Mesothelial cell of epicardium (in vitro differentiated cells): ENCODE measurements around the gene JAG2. TPM values are rescaled to one million over a fixed set of nuclear protein-coding genes. Genes with fewer than 3 reads are reported as not detected.

Source experiments
- DNase-seq, 2 experiments: peaks; one replicate each; pipeline ENCODE4 v3.0.0; 2021; ENCODE audit warnings: low spot score in 2 of 2; ENCODE audit not compliant: unreplicated experiment in 2 of 2
- H3K27ac Mint-ChIP-seq: 2 replicates; pipeline ENCODE4 v1.8.0; 2021; ENCODE audit warnings: mixed read lengths
- H3K27me3 Mint-ChIP-seq: 2 replicates; pipeline ENCODE4 v1.8.0; 2021; ENCODE audit warnings: low read depth, mixed read lengths
- H3K36me3 Mint-ChIP-seq: 2 replicates; pipeline ENCODE4 v1.8.0; 2021; ENCODE audit warnings: mixed read lengths
- H3K4me1 Mint-ChIP-seq: 2 replicates; pipeline ENCODE4 v1.8.0; 2021; ENCODE audit warnings: mixed read lengths
- H3K4me3 Mint-ChIP-seq: 2 replicates; pipeline ENCODE4 v1.8.0; 2021; ENCODE audit warnings: mild to moderate bottlenecking, moderate library complexity, mixed read lengths
- H3K9me3 Mint-ChIP-seq: 2 replicates; pipeline ENCODE4 v1.8.0; 2021; ENCODE audit warnings: mixed read lengths
- total RNA-seq: library from RNA; stranded (reverse); gene quantifications from 3 replicates; pipeline ENCODE4 v1.2.1, GENCODE V29; 2021
- TF ChIP-seq, protein P1 (sequence below): fragments of 200-600 bp; sonication (generic); IDR thresholded peaks from one replicate; pipeline ENCODE4 v1.5.0; 2021; ENCODE audit warnings: antibody characterized with exemption; ENCODE audit not compliant: unreplicated experiment

The JAG2 gene
- total RNA-seq, 1 donor from 2014 or later: 38.9 TPM

- Mint-ChIP-seq H3K36me3 (peaks cover 2% of the 10 kb centered on the region), H3K27ac (no peak overlapping the region), H3K9me3 (no peaks in the 10 kb centered on the region), H3K4me3 (no peak overlapping the region), H3K27me3 (no peaks in the 10 kb centered on the region), H3K4me1 (no peaks in the 10 kb centered on the region)
- no peak for DNase-seq
- TF ChIP-seq, protein P1, sequence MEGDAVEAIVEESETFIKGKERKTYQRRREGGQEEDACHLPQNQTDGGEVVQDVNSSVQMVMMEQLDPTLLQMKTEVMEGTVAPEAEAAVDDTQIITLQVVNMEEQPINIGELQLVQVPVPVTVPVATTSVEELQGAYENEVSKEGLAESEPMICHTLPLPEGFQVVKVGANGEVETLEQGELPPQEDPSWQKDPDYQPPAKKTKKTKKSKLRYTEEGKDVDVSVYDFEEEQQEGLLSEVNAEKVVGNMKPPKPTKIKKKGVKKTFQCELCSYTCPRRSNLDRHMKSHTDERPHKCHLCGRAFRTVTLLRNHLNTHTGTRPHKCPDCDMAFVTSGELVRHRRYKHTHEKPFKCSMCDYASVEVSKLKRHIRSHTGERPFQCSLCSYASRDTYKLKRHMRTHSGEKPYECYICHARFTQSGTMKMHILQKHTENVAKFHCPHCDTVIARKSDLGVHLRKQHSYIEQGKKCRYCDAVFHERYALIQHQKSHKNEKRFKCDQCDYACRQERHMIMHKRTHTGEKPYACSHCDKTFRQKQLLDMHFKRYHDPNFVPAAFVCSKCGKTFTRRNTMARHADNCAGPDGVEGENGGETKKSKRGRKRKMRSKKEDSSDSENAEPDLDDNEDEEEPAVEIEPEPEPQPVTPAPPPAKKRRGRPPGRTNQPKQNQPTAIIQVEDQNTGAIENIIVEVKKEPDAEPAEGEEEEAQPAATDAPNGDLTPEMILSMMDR: no peak
Observed at GRCh38 chr14:105209646-105210045, 41.1 kb upstream of the JAG2 start.

GRCh38 chr14:105209091-105209490 lies 40.5 kb upstream of the JAG2 start:
- no peaks in the 10 kb centered on the region for H3K9me3 Mint-ChIP-seq
- H3K27me3 Mint-ChIP-seq: no peaks in the 10 kb centered on the region
- peak overlapping the region; percentile 53 for H3K27ac Mint-ChIP-seq
- TF ChIP-seq, protein P1: no peak
- no peak overlapping the region for H3K4me3 Mint-ChIP-seq
- peaks cover 2% of the 10 kb centered on the region for H3K36me3 Mint-ChIP-seq
- DNase-seq: no peak
- no peaks in the 10 kb centered on the region for H3K4me1 Mint-ChIP-seq

- no peak for DNase-seq
- Mint-ChIP-seq H3K27me3 (no peaks in the 10 kb centered on the region), H3K9me3 (no peaks in the 10 kb centered on the region), H3K27ac (peak overlapping the region; percentile 53), H3K4me1 (no peaks in the 10 kb centered on the region), H3K36me3 (peaks cover 2% of the 10 kb centered on the region), H3K4me3 (no peak overlapping the region)
- TF ChIP-seq, protein P1: no peak
Observed at GRCh38 chr14:105208738-105209075, 40.1 kb upstream of the JAG2 start.

- H3K4me3 Mint-ChIP-seq: no peak overlapping the region
- peak overlapping the region; percentile 34 for H3K27ac Mint-ChIP-seq
Observed at GRCh38 chr14:105207996-105208737, 39.6 kb upstream of the JAG2 start.

DNA sequence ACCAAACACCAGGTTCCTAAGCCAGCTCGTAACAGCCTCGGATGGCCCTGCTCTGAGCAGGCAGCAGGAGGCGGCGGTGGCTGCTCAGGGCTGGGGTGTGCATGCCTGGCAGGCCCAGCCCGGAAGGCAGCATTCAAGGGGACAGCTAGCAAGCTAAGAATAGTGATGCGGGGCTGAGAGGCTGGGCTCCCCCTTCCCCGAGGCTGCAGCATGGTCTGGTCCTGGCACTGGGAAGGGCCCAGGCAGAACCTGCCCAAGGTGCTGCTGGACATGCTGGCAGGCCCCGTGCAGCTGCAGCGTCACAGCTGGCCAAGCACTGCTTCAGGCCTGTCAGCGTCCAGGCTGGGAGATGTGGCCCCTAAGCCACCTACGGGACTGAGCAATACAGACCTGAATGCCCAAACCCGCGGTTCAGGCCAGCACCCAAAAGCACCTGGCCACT lies 38.9 kb upstream of the JAG2 start:
- peaks cover 2% of the 10 kb centered on the region for H3K36me3 Mint-ChIP-seq
- H3K27me3 Mint-ChIP-seq: no peaks in the 10 kb centered on the region
- no peak for DNase-seq

More at GRCh38 chr14:105207996-105208737, 39.6 kb upstream of the JAG2 start:
- Mint-ChIP-seq H3K4me1 (no peaks in the 10 kb centered on the region), H3K36me3 (peaks cover 2% of the 10 kb centered on the region), H3K9me3 (no peaks in the 10 kb centered on the region), H3K27me3 (no peaks in the 10 kb centered on the region)
- TF ChIP-seq, protein P1: no peak
- DNase-seq: no peak

More for the DNA sequence above, 38.9 kb upstream of the JAG2 start:
- TF ChIP-seq, protein P1: no peak
- Mint-ChIP-seq H3K4me1 (no peaks in the 10 kb centered on the region), H3K4me3 (no peak overlapping the region), H3K9me3 (no peaks in the 10 kb centered on the region), H3K27ac (no peak overlapping the region)
